Astrocyte (in vitro differentiated cells and primary cell): ENCODE results near the gene FXR2. TPM values are rescaled to one million over a fixed set of nuclear protein-coding genes. Genes with fewer than 3 reads are reported as not detected.

Experiments used
- DNase-seq: peaks from one replicate; pipeline ENCODE4 v3.0.0-alpha.2; 2010; ENCODE audit warnings: low read depth
- FAIRE-seq: peaks from 2 replicates; lab custom pipeline; 2011; peaks lifted over from hg19 to GRCh38; lab: Jason Lieb, UNC
- H2AFZ ChIP-seq: 2 replicates; pipeline ENCODE4 v1.6.0; 2012; ENCODE audit warnings: low read depth, low read length, inconsistent platforms
- H3K27ac ChIP-seq: 2 replicates; pipeline ENCODE4 v1.5.1; 2011; ENCODE audit warnings: low read depth, low read length, inconsistent platforms
- H3K27me3 ChIP-seq: 2 replicates; pipeline ENCODE4 v1.6.0; 2011; ENCODE audit warnings: low read length, inconsistent platforms; ENCODE audit not compliant: insufficient read depth
- H3K36me3 ChIP-seq: 2 replicates; pipeline ENCODE4 v1.5.1; 2011; ENCODE audit warnings: low read length, inconsistent platforms; ENCODE audit not compliant: insufficient read depth
- H3K4me1 ChIP-seq: 2 replicates; pipeline ENCODE4 v1.5.1; 2011; ENCODE audit warnings: low read length, inconsistent platforms; ENCODE audit not compliant: insufficient read depth
- H3K4me2 ChIP-seq: 2 replicates; pipeline ENCODE4 v1.6.0; 2012; ENCODE audit warnings: low read length, inconsistent platforms
- H3K4me3 ChIP-seq: 2 replicates; pipeline ENCODE4 v1.5.1; 2011; ENCODE audit warnings: low read depth, mild to moderate bottlenecking, low read length, inconsistent platforms; ENCODE audit not compliant: insufficient read depth
- H3K79me2 ChIP-seq: 2 replicates; pipeline ENCODE4 v1.6.0; 2012; ENCODE audit warnings: mild to moderate bottlenecking, low read length, inconsistent platforms; ENCODE audit not compliant: insufficient read depth
- H3K9ac ChIP-seq: 2 replicates; pipeline ENCODE4 v1.6.0; 2012; ENCODE audit warnings: mild to moderate bottlenecking, low read length, inconsistent platforms
- H3K9me3 ChIP-seq: 2 replicates; pipeline ENCODE4 v1.5.1; 2012; ENCODE audit warnings: low read depth, mild to moderate bottlenecking, low read length, inconsistent platforms; ENCODE audit not compliant: insufficient read depth
- H4K20me1 ChIP-seq: 2 replicates; pipeline ENCODE4 v1.6.0; 2012; ENCODE audit warnings: low read length, inconsistent platforms; ENCODE audit not compliant: insufficient read depth
- H3K27ac Mint-ChIP-seq: one replicate; pipeline ENCODE4 v1.8.0; 2021; ENCODE audit warnings: mild to moderate bottlenecking, mixed read lengths; ENCODE audit not compliant: unreplicated experiment
- H3K27me3 Mint-ChIP-seq: one replicate; pipeline ENCODE4 v1.8.0; 2021; ENCODE audit warnings: low read depth, mixed read lengths; ENCODE audit not compliant: unreplicated experiment
- H3K36me3 Mint-ChIP-seq: one replicate; pipeline ENCODE4 v1.8.0; 2021; ENCODE audit warnings: low read depth, mixed read lengths; ENCODE audit not compliant: unreplicated experiment
- H3K4me1 Mint-ChIP-seq: one replicate; pipeline ENCODE4 v1.8.0; 2021; ENCODE audit warnings: low read depth, mixed read lengths; ENCODE audit not compliant: unreplicated experiment
- H3K4me3 Mint-ChIP-seq: one replicate; pipeline ENCODE4 v1.8.0; 2021; ENCODE audit warnings: mild to moderate bottlenecking, moderate library complexity, mixed read lengths; ENCODE audit not compliant: unreplicated experiment
- H3K9me3 Mint-ChIP-seq: one replicate; pipeline ENCODE4 v1.8.0; 2021; ENCODE audit warnings: mild to moderate bottlenecking, mixed read lengths; ENCODE audit not compliant: unreplicated experiment
- EZH2 ChIP-seq: IDR thresholded peaks from 2 replicates; pipeline ENCODE4 v1.6.1; 2012; ENCODE audit warnings: mild to moderate bottlenecking, low read length, inconsistent platforms; ENCODE audit not compliant: insufficient read depth
- total RNA-seq: library from RNA; stranded (reverse); gene quantifications from 2 replicates; pipeline ENCODE4 v1.2.1, GENCODE V29; 2021
- TF ChIP-seq, protein P1 (sequence below): IDR thresholded peaks from 2 replicates; pipeline ENCODE4 v1.5.1; 2011; ENCODE audit warnings: low read depth, mild to moderate bottlenecking, inconsistent platforms, low read length, moderate library complexity; ENCODE audit not compliant: insufficient read depth

Gene FXR2
- total RNA-seq, 1 donor from 2014 or later = 60.2 TPM

DNA sequence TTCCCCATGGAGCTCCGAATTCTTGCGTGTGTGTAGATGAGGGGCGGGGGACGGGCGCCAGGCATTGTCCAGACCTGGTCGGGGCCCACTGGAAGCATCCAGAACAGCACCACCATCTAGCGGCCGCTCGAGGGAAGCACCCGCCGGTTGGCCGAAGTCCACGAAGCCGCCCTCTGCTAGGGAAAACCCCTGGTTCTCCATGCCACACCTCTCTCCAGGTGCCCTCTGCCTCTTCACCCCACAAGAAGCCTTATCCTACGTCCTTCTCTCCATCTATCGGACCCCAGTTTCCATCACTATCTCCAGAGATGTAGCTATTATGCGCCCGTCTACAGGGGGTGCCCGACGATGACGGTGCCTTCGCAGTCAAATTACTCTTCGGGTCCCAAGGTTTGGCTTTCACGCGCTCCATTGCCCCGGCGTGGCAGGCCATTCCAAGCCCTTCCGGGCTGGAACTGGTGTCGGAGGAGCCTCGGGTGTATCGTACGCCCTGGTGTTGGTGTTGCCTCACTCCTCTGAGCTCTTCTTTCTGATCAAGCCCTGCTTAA, 53.6 kb downstream of the FXR2 start:
- Histone ChIP-seq H3K4me3 (peak overlapping the region; percentile 88), H3K4me1 (peaks cover 25% of the 10 kb centered on the region), H3K79me2 (peaks cover 43% of the 10 kb centered on the region), H3K27ac (peak overlapping the region; percentile 73), H3K4me2 (peak overlapping the region; percentile 100), H2AFZ (peak overlapping the region; percentile 92), H3K36me3 (peaks cover 15% of the 10 kb centered on the region), H3K9ac (peak overlapping the region; percentile 88), H3K9me3 (no peaks in the 10 kb centered on the region), H4K20me1 (peaks cover 21% of the 10 kb centered on the region), H3K27me3 (no peaks in the 10 kb centered on the region)
- Mint-ChIP-seq H3K4me3 (peak overlapping the region; percentile 89), H3K9me3 (no peaks in the 10 kb centered on the region), H3K27ac (peak overlapping the region; percentile 75), H3K36me3 (peaks cover 5% of the 10 kb centered on the region), H3K27me3 (no peaks in the 10 kb centered on the region), H3K4me1 (peaks cover 17% of the 10 kb centered on the region)
- TF ChIP-seq, protein P1, sequence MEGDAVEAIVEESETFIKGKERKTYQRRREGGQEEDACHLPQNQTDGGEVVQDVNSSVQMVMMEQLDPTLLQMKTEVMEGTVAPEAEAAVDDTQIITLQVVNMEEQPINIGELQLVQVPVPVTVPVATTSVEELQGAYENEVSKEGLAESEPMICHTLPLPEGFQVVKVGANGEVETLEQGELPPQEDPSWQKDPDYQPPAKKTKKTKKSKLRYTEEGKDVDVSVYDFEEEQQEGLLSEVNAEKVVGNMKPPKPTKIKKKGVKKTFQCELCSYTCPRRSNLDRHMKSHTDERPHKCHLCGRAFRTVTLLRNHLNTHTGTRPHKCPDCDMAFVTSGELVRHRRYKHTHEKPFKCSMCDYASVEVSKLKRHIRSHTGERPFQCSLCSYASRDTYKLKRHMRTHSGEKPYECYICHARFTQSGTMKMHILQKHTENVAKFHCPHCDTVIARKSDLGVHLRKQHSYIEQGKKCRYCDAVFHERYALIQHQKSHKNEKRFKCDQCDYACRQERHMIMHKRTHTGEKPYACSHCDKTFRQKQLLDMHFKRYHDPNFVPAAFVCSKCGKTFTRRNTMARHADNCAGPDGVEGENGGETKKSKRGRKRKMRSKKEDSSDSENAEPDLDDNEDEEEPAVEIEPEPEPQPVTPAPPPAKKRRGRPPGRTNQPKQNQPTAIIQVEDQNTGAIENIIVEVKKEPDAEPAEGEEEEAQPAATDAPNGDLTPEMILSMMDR = peak; percentile 68
- no peak for TF ChIP-seq EZH2
- no peak for FAIRE-seq
- peak; percentile 53 for DNase-seq

DNA sequence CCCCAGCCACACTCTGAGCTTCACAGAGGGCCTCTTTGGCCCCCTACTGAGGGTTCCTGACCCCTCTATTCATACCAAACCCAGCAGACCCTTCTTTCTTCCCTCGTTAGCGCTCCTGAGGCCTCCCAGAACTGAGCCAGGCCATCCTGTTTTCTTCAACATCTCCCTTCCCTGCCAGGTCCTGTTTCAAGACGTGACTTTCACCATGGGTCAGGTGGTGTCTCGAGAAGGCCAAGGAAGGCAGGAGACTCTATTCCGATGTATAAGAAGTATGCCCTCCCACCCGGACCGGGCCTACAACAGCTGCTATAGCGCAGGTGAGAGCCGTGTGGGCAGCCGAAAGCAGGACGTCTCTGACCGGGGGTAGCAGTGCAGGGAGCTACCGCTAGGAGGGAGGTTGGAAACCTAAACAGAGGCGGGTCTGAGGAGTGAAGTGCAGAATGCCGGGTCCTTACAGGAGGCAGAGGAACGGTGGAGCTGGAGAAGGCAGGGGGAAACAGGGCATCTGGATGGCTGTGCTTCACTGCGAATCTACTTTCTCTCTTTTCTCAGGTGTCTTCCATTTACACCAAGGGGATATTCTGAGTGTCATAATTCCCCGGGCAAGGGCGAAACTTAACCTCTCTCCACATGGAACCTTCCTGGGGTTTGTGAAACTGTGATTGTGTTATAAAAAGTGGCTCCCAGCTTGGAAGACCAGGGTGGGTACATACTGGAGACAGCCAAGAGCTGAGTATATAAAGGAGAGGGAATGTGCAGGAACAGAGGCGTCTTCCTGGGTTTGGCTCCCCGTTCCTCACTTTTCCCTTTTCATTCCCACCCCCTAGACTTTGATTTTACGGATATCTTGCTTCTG, 54.3 kb downstream of the FXR2 start:
- Mint-ChIP-seq H3K9me3 (no peaks in the 10 kb centered on the region), H3K4me1 (peaks cover 17% of the 10 kb centered on the region), H3K36me3 (peaks cover 3% of the 10 kb centered on the region), H3K27ac (peak overlapping the region; percentile 75), H3K27me3 (no peaks in the 10 kb centered on the region), H3K4me3 (peak overlapping the region; percentile 89)
- no peak for TF ChIP-seq EZH2
- TF ChIP-seq, protein P1 = peak; percentile 64
- Histone ChIP-seq H3K4me1 (peaks cover 25% of the 10 kb centered on the region), H3K36me3 (peaks cover 10% of the 10 kb centered on the region), H3K27ac (peak overlapping the region; percentile 17), H3K4me2 (peak overlapping the region; percentile 100), H4K20me1 (peaks cover 17% of the 10 kb centered on the region), H3K9ac (peak overlapping the region; percentile 88), H3K79me2 (peaks cover 36% of the 10 kb centered on the region), H2AFZ (peak overlapping the region; percentile 92), H3K27me3 (no peaks in the 10 kb centered on the region), H3K9me3 (no peaks in the 10 kb centered on the region), H3K4me3 (peak overlapping the region; percentile 88)
- DNase-seq (peak; percentile 36), FAIRE-seq (no peak)
